ENCODE data around the gene AUTS2.

Gene AUTS2

GRCh38 chr7:69722843-69723242, 124.6 kb downstream of the AUTS2 start:
- DNase-seq (ENCODE audit: low read depth in 2 of 2) = no peak

GRCh38 chr7:69723663-69724062, 125.4 kb downstream of the AUTS2 start:
- DNase-seq (ENCODE audit: low read depth in 2 of 2) = no peak

DNA sequence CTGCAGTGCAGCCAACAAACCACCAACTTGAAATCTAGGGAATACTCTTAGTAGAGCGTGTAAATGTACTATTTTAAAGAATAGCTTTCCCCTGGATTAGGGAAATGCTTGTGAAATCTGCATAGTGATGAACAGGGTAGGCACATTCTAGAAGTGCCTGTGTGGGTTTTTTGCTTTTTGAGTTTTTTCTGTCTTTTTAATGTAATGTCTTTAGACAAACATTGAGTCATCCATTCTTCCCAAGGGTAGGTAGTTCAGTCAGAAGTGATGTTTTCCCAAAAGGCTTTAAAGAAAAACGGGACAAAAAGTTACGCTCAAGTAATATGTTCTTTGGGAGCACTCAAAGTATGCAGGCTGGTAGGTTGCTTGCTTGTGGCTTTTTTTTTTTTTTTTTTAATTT, 130.0 kb downstream of the AUTS2 start:
- no peak for DNase-seq (ENCODE audit: low read depth in 2 of 2)

DNA sequence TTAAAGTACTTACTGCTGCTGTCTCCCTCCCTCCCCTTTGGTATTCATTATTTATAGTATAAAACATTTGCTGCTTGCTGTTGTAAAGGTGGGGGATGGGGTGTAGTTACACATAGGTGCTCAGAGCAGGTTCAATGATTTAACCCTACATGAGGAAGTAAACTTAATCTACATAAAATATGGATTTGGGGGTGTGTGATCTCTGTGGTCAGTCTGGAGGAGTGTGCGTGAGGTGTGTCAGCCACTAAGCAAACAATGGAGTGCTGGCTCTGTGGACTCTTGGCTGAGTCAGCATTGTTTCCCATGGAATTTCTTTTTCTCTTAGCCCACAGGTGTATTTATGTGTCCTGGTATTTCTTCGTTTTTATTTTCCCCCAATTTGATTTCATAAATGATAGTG, 133.9 kb downstream of the AUTS2 start:
- DNase-seq (ENCODE audit: low read depth in 2 of 2) = no peak

- no peak for DNase-seq (ENCODE audit: low read depth in 2 of 2)
These were observed 137.3 kb downstream of the AUTS2 start for GRCh38 chr7:69735582-69735981.

DNA sequence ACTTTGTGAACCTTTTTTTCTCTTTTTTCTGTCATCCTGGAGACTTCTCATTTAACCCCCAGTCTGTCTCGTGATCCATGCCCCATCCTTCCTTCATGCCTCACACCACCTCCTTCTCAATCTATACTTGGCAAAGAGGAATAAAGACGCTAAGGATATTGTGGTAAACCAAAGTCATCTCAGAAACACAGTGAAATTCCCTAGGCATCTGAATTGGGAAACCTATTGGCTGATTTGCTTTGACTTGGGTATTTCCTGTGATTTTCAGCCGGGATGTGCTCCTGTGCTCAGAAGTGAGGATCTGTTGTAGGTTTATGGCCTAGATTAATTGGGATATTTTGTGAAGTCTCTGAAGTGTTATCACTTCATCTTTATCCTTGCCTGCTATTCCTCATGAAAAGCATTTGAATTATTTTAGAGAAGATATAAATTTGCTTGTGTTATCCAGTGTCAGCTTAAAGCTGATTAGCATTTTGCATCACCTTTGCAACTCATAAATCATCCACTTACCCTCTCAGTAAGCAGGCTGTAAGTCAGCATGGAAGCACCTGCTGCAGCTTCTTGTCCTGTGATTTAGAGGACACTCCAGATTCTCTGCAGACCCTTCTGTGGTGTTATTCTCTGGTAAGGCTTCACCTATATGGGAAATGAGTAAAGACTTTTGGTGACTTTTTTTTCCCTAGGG, 138.0 kb downstream of the AUTS2 start:
- no peak for DNase-seq (ENCODE audit: low read depth in 2 of 2)

- DNase-seq (ENCODE audit: low read depth in 2 of 2) = no peak
These were observed 140.2 kb downstream of the AUTS2 start for GRCh38 chr7:69738396-69738951.

GRCh38 chr7:69739190-69739589, 140.9 kb downstream of the AUTS2 start:
- DNase-seq (ENCODE audit: low read depth in 2 of 2) = no peak

GRCh38 chr7:69739931-69740431, 141.7 kb downstream of the AUTS2 start:
- DNase-seq (ENCODE audit: low read depth in 2 of 2) = no peak

GRCh38 chr7:69742237-69742636, 144.0 kb downstream of the AUTS2 start:
- no peak for DNase-seq (ENCODE audit: low read depth in 2 of 2)

- DNase-seq (ENCODE audit: low read depth in 2 of 2) = no peak
These were observed 145.2 kb downstream of the AUTS2 start for GRCh38 chr7:69743436-69743835.

GRCh38 chr7:69744026-69744425, 145.8 kb downstream of the AUTS2 start:
- no peak for DNase-seq (ENCODE audit: low read depth in 2 of 2)

DNA sequence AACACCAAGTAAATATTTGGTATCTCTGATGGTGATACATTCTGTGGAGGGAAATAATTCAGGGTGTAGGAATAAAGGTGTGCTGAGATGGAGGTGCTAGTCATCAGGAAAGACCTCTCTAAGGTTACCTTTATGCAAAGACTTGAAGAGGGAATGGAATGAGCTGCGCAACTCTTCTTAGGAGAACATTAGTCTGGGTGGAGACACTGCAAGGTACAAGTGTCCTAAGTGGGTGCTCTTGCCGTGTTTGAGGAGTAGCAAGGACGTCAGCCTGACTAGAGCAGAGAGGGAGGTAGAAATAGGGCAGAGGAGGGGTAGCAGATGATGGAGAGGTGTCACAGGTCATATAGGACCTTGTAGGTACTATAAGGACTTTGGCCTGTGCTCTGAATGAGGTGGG, 148.1 kb downstream of the AUTS2 start:
- no peak for DNase-seq (ENCODE audit: low read depth in 2 of 2)

DNA sequence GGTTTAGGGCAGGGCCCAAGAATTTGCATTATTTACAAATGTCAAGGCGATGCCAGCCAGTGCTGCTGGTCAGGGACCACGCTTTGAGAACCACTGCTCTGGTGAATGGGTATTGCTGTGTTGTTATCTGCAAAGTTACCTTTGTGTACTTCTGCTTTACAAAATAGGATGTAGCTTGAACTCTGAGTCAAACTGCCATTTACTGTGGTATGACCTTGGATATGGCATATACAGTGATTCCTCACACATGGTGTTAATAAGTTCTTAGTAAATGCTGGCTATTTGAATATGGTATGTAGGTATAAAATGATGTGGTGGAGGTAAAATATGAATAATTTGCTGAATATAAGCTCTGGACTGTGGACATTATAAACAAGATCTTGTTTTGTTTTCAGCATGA, 148.9 kb downstream of the AUTS2 start:
- no peak for DNase-seq (ENCODE audit: low read depth in 2 of 2)

GRCh38 chr7:69748530-69748929, 150.3 kb downstream of the AUTS2 start:
- DNase-seq (ENCODE audit: low read depth in 2 of 2) = no peak

- DNase-seq (ENCODE audit: low read depth in 2 of 2) = no peak
These were observed 151.2 kb downstream of the AUTS2 start for GRCh38 chr7:69749372-69749979.

DNA sequence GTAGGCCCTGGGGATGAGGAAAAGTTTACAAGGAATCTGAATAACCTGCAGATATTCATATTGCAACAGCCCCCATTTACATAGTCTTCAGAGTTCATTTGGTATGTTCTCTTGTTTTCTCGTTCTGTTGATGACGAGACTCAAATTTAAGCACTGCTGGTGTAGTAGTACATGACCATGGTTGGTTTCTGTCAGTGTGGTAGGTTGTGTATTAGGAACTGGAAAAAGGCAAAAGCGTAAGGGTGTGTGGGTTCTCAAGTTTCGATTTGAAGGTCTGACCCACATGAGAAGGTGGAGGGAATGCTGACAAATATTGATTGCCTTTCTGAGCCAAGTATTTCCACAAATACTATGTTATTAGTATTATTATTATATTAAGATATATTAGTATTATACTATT, 151.7 kb downstream of the AUTS2 start:
- no peak for DNase-seq (ENCODE audit: low read depth in 2 of 2)

- no peak for DNase-seq (ENCODE audit: low read depth in 2 of 2)
These were observed 152.8 kb downstream of the AUTS2 start for GRCh38 chr7:69751026-69751425.

GRCh38 chr7:69753981-69754380, 155.7 kb downstream of the AUTS2 start:
- DNase-seq (ENCODE audit: low read depth in 2 of 2) = no peak

DNA sequence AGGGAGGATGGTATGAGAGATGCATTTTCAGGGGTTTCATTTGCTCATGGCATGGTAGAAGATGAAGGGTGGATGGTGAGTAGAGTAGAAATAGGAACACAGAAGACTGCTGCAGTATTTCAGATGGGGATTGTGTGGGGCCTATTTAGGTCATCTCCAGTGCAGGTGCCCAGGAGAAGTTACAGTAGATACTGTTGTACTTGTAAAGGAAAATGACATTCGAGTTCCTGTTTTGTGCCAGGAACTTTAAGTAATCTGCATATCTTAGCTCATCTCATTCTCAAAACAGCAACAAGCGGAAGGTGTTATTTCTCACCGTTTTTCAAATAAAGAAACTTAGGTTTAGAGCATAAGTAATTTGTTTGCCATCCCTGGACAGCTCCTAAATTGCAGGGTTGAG, 156.2 kb downstream of the AUTS2 start:
- DNase-seq (ENCODE audit: low read depth in 2 of 2) = no peak

DNA sequence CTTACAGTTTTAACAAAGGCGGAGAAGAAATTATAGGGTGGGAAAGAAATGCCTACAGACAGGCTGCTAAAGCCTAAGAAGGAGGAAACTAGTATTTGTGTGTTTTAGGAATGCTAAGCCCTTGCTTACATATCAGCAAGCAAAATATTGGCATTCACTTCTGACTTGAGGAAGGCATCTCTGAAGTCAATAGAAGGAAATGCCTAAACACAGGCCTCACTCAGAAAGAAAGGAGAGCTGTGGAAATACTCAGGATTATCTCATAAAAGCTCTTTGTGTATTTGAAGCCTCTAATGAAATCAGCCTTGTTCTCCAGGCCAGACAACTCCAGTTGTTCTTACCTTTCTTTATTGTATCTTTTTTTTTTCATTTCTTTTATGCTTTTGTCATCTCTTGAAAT, 158.0 kb downstream of the AUTS2 start:
- DNase-seq (ENCODE audit: low read depth in 2 of 2) = no peak

GRCh38 chr7:69757528-69757927, 159.3 kb downstream of the AUTS2 start:
- no peak for DNase-seq (ENCODE audit: low read depth in 2 of 2)

GRCh38 chr7:69757981-69758430, 159.7 kb downstream of the AUTS2 start:
- DNase-seq (ENCODE audit: low read depth in 2 of 2) = no peak

All from stimulated activated CD8-positive, alpha-beta memory T cell treated with anti-CD3 and anti-CD28 coated beads, Interleukin-15, amount 100 ng/mL, for 4 hours (primary cell).